Measurements from ENCODE around the gene THSD4. TPM values are rescaled to one million over a fixed set of nuclear protein-coding genes. Genes with fewer than 3 reads are reported as not detected.

THSD4 gene
- total RNA-seq, 2 experiments from 2014 or later = 0.08 TPM; not detected in 1

GRCh38 chr15:71333136-71333700, 217.9 kb downstream of the THSD4 start:
- no peak overlapping the region for H3K27ac Mint-ChIP-seq
- ChIA-PET POLR2A (no interaction called here), CTCF (interaction anchor here (1.3 kb wide), 1 partner anchor 53 kb away, joined by 3 read pairs; no protein-coding TSS in a partner anchor)
- H3K36me3 Mint-ChIP-seq (ENCODE audit: low read depth) = no peaks in the 10 kb centered on the region
- no peaks in the 10 kb centered on the region for H3K9me3 Mint-ChIP-seq
- peaks cover 20% of the 10 kb centered on the region for H3K4me1 Mint-ChIP-seq
- no peak for DNase-seq
- H3K27me3 Mint-ChIP-seq = no peaks in the 10 kb centered on the region
- no peak overlapping the region for H3K4me3 Mint-ChIP-seq

GRCh38 chr15:71333839-71334238, 218.6 kb downstream of the THSD4 start:
- no peaks in the 10 kb centered on the region for H3K27me3 Mint-ChIP-seq
- H3K36me3 Mint-ChIP-seq (ENCODE audit: low read depth) = no peaks in the 10 kb centered on the region
- no peak overlapping the region for H3K4me3 Mint-ChIP-seq
- peaks cover 20% of the 10 kb centered on the region for H3K4me1 Mint-ChIP-seq
- CTCF ChIA-PET = no interaction called here
- H3K27ac Mint-ChIP-seq = peak overlapping the region; percentile 27
- POLR2A ChIA-PET = no interaction called here
- H3K9me3 Mint-ChIP-seq = no peaks in the 10 kb centered on the region
- no peak for DNase-seq

GRCh38 chr15:71334434-71334833, 219.2 kb downstream of the THSD4 start:
- H3K27ac Mint-ChIP-seq = no peak overlapping the region
- no peak overlapping the region for H3K4me3 Mint-ChIP-seq
- H3K27me3 Mint-ChIP-seq = no peaks in the 10 kb centered on the region
- DNase-seq = no peak
- peaks cover 19% of the 10 kb centered on the region for H3K4me1 Mint-ChIP-seq
- ChIA-PET CTCF (no interaction called here), POLR2A (no interaction called here)
- H3K9me3 Mint-ChIP-seq = no peaks in the 10 kb centered on the region
- no peaks in the 10 kb centered on the region for H3K36me3 Mint-ChIP-seq (ENCODE audit: low read depth)

GRCh38 chr15:71334873-71335272, 219.6 kb downstream of the THSD4 start:
- H3K27ac Mint-ChIP-seq = no peak overlapping the region
- H3K27me3 Mint-ChIP-seq = no peaks in the 10 kb centered on the region
- no peaks in the 10 kb centered on the region for H3K36me3 Mint-ChIP-seq (ENCODE audit: low read depth)
- POLR2A ChIA-PET = no interaction called here
- H3K4me1 Mint-ChIP-seq = peaks cover 18% of the 10 kb centered on the region
- no peak overlapping the region for H3K4me3 Mint-ChIP-seq
- CTCF ChIA-PET = no interaction called here
- DNase-seq = no peak
- no peaks in the 10 kb centered on the region for H3K9me3 Mint-ChIP-seq

GRCh38 chr15:71335591-71335990, 220.3 kb downstream of the THSD4 start:
- POLR2A ChIA-PET = no interaction called here
- no peaks in the 10 kb centered on the region for H3K9me3 Mint-ChIP-seq
- CTCF ChIA-PET = no interaction called here

GRCh38 chr15:71336671-71337070, 221.4 kb downstream of the THSD4 start:
- ChIA-PET POLR2A (no interaction called here), CTCF (no interaction called here)
- no peak overlapping the region for H3K4me3 Mint-ChIP-seq
- no peak for DNase-seq
- no peak overlapping the region for H3K27ac Mint-ChIP-seq
- H3K27me3 Mint-ChIP-seq = no peaks in the 10 kb centered on the region
- H3K4me1 Mint-ChIP-seq = peaks cover 14% of the 10 kb centered on the region
- H3K9me3 Mint-ChIP-seq = no peaks in the 10 kb centered on the region
- H3K36me3 Mint-ChIP-seq (ENCODE audit: low read depth) = no peaks in the 10 kb centered on the region

More at GRCh38 chr15:71335591-71335990, 220.3 kb downstream of the THSD4 start:
- no peak for DNase-seq
- Mint-ChIP-seq H3K4me3 (no peak overlapping the region), H3K27me3 (no peaks in the 10 kb centered on the region), H3K4me1 (peaks cover 14% of the 10 kb centered on the region), H3K27ac (no peak overlapping the region), H3K36me3 (ENCODE audit: low read depth) (no peaks in the 10 kb centered on the region)

GRCh38 chr15:71337197-71337845, 222.1 kb downstream of the THSD4 start:
- POLR2A ChIA-PET = no interaction called here
- no peaks in the 10 kb centered on the region for H3K27me3 Mint-ChIP-seq
- no peaks in the 10 kb centered on the region for H3K9me3 Mint-ChIP-seq
- H3K36me3 Mint-ChIP-seq (ENCODE audit: low read depth) = no peaks in the 10 kb centered on the region
- H3K27ac Mint-ChIP-seq = no peak overlapping the region
- no peak for DNase-seq
- CTCF ChIA-PET = no interaction called here
- H3K4me1 Mint-ChIP-seq = peaks cover 14% of the 10 kb centered on the region
- H3K4me3 Mint-ChIP-seq = no peak overlapping the region

- H3K27ac Mint-ChIP-seq = no peak overlapping the region
- CTCF ChIA-PET = no interaction called here
- no peaks in the 10 kb centered on the region for H3K27me3 Mint-ChIP-seq
- H3K9me3 Mint-ChIP-seq = no peaks in the 10 kb centered on the region
- DNase-seq = no peak
- POLR2A ChIA-PET = no interaction called here
- H3K36me3 Mint-ChIP-seq (ENCODE audit: low read depth) = no peaks in the 10 kb centered on the region
- H3K4me1 Mint-ChIP-seq = peaks cover 14% of the 10 kb centered on the region
- no peak overlapping the region for H3K4me3 Mint-ChIP-seq
These were observed 223.0 kb downstream of the THSD4 start for GRCh38 chr15:71338265-71338664.

GRCh38 chr15:71338827-71339542, 223.7 kb downstream of the THSD4 start:
- POLR2A ChIA-PET = no interaction called here
- DNase-seq = no peak

GRCh38 chr15:71341811-71342550, 226.7 kb downstream of the THSD4 start:
- Mint-ChIP-seq H3K27ac (no peak overlapping the region), H3K27me3 (no peaks in the 10 kb centered on the region), H3K4me1 (no peaks in the 10 kb centered on the region), H3K9me3 (no peaks in the 10 kb centered on the region), H3K4me3 (no peak overlapping the region), H3K36me3 (ENCODE audit: low read depth) (no peaks in the 10 kb centered on the region)
- DNase-seq = no peak
- CTCF ChIA-PET = no interaction called here
- POLR2A ChIA-PET = no interaction called here

More at GRCh38 chr15:71338827-71339542, 223.7 kb downstream of the THSD4 start:
- Mint-ChIP-seq H3K27me3 (no peaks in the 10 kb centered on the region), H3K4me3 (no peak overlapping the region), H3K4me1 (peaks cover 7% of the 10 kb centered on the region), H3K9me3 (no peaks in the 10 kb centered on the region), H3K27ac (no peak overlapping the region), H3K36me3 (ENCODE audit: low read depth) (no peaks in the 10 kb centered on the region)
- CTCF ChIA-PET = no interaction called here

GRCh38 chr15:71342658-71343057, 227.4 kb downstream of the THSD4 start:
- Mint-ChIP-seq H3K4me1 (no peaks in the 10 kb centered on the region), H3K36me3 (ENCODE audit: low read depth) (no peaks in the 10 kb centered on the region), H3K27me3 (no peaks in the 10 kb centered on the region), H3K4me3 (no peak overlapping the region), H3K27ac (no peak overlapping the region), H3K9me3 (no peaks in the 10 kb centered on the region)
- ChIA-PET POLR2A (no interaction called here), CTCF (no interaction called here)
- DNase-seq = no peak

- Mint-ChIP-seq H3K9me3 (no peaks in the 10 kb centered on the region), H3K36me3 (ENCODE audit: low read depth) (no peaks in the 10 kb centered on the region), H3K4me3 (no peak overlapping the region), H3K27ac (no peak overlapping the region), H3K27me3 (no peaks in the 10 kb centered on the region), H3K4me1 (no peaks in the 10 kb centered on the region)
- no peak for DNase-seq
- ChIA-PET POLR2A (no interaction called here), CTCF (no interaction called here)
These were observed 229.0 kb downstream of the THSD4 start for GRCh38 chr15:71344316-71344715.

GRCh38 chr15:71345186-71345585, 229.9 kb downstream of the THSD4 start:
- POLR2A ChIA-PET = no interaction called here
- Mint-ChIP-seq H3K4me1 (no peaks in the 10 kb centered on the region), H3K27ac (no peak overlapping the region), H3K9me3 (no peaks in the 10 kb centered on the region), H3K27me3 (no peaks in the 10 kb centered on the region), H3K36me3 (ENCODE audit: low read depth) (no peaks in the 10 kb centered on the region), H3K4me3 (no peak overlapping the region)
- CTCF ChIA-PET = no interaction called here
- no peak for DNase-seq
